HG02981 (cell line): Measurements from ENCODE around the gene TNP2.

ENCODE experiments used
- ATAC-seq: cut with Tn5 transposase; IDR thresholded peaks from one replicate; pipeline ENCODE4 v1.9.1; 2021; ENCODE audit warnings: mild to moderate bottlenecking, moderate library complexity; ENCODE audit not compliant: unreplicated experiment

TNP2 gene

GRCh38 chr16:11268921-11269375 is at the start of gene TNP2:
TSS of gene TNP2 (minus strand) at chr16:11269325. CDS start at chr16:11269262, 63 bp downstream.
- ATAC-seq = no peak

- no peak for ATAC-seq
Measured at GRCh38 chr16:11318817-11319216, 49.7 kb upstream of the TNP2 start.

DNA sequence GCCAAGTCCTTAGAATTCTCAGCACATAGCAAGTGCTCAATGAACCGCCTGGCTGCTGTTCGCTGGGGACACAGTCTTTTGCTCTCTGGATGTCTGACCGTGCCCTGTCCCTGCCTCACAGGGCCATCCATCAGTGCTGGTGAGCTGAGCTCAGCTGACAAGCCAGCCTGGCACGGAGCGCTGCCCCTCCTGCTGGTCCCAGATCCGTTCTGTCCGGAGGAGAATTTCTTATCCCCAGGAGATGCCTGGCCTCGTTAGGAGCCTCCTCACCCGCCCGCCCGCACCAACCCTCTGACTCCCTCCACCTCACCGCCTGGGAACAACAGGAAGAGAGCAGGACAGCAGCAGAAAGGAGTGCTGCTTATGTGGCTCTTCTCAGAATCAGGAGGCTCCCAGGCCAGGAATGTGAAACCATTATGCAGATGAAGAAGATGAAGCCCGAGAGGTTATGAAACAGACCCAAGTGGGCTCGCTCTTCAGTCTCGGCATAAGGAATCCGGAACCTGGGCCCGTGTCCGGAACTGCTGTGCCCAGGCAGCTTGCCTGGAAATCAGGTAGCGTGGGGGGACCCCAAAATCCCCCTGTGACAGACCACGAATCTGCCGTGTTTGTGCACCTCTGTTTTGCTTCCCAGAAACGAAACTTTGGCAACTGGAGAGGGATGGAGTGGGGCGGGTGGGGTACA is 47.3 kb upstream of the TNP2 start:
- ATAC-seq = no peak

DNA sequence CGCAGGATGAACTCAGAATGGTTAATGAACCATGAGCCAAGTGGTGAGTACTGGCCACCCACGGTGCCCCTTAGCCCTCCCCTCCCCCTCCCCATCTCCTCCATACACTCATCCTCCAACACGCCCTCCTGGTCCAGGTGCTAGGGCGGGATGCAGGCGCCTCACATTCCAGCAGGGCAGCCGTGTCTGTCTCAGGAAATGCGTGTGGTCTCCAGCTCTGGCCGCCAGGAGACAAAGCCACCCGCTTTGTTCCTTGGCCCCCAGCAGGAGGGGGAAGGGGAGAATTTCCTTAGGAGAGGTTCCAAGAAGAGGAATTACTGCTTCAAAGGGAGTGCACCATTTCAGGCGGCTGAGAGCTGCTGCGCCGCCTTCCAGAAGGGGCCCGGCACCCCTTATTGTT is 46.4 kb upstream of the TNP2 start:
- no peak for ATAC-seq

- ATAC-seq = no peak
Measured at GRCh38 chr16:11314309-11314894, 45.3 kb upstream of the TNP2 start.

DNA sequence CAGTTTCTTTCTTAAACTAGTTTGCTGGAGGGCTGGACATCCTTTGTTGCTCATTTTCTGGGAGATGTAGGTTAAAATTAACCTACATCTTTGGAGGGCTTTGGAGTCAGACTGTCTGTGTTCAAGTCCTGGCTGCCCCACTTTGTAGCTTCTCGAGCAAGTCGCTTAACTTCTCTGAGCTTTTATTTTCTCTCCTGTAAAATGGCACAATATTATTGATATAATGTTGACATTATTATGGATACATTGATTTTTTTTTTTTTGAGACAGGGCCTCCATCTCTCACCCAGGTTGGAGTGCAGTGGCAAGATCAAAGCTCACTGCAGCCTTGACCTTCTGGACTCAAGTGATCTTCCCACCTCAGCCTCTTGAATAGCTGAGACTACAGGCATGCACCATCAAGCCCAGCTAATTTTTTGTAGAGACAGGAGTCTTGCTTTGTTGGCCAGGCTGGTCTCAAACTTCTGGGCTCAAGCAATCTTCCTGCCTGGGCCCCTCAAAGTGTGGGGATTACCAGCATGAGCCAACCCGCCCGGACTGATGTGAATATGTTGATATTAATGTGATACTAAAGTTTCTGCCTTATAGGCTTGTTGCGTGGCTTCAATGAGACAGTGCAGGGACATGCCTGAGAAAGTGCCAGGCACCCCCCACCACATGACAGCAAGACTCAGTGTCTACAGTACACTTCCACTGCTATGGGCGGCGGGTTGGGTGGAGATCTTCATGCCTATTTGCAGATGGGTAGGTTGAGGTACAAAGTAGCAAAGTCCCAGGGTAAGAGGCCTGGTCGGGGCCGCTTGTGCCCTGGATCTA is 44.6 kb upstream of the TNP2 start:
- no peak for ATAC-seq

GRCh38 chr16:11312718-11313492 is 43.8 kb upstream of the TNP2 start:
- ATAC-seq = no peak

GRCh38 chr16:11310997-11311561 is 42.0 kb upstream of the TNP2 start:
- ATAC-seq = peak; percentile 41

DNA sequence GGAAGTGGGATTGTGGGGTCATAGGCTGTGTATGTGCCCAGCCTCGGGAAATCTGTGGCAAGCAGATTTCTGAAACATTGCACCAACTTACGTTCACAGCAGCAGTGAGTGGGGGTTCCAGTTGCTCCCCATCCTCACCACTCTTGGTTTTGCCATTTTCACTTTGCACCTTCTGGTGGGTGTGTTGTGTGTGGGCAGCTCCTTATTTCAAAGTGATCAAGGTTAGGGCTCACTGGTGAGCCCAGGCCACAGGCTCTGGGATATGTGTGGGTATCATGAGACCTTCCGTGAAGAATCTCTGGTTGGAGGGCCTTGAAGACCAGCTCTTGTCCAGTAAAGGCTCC is 41.5 kb upstream of the TNP2 start:
- no peak for ATAC-seq

DNA sequence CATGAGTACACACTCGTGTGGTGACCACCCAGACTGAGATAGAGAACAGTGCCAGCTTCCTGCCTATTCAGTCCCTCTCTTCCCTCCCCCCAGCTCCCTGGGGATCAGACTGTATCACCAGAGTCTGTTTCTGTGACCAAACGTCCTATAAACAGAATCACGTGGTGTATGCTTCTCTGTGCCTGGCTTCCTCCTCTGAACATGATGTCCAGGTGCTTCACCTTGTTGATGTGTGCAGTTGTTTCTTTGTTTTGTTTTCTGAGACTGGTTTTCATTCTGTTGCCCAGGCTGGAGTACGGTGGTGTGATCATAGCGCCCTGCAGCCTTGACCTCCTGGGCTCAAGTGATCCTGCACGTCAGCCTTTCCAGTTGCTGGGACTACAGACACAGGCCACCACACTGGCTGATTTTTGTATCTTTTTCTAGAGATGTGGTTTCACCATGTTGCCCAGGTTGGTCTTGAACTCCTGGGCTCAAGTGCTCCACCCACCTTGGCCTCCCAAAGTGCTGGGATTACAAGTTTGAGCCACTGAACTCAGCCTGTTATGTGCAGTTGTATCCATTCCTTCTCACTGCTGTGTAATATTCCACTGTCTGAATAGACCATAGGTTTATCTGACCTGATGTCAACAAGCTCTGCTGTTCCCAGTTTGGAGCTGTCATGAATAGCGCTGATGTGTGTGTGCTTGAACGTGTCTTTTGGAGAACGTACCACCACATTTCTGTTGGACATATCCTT is 40.9 kb upstream of the TNP2 start:
- ATAC-seq = peak; percentile 37

DNA sequence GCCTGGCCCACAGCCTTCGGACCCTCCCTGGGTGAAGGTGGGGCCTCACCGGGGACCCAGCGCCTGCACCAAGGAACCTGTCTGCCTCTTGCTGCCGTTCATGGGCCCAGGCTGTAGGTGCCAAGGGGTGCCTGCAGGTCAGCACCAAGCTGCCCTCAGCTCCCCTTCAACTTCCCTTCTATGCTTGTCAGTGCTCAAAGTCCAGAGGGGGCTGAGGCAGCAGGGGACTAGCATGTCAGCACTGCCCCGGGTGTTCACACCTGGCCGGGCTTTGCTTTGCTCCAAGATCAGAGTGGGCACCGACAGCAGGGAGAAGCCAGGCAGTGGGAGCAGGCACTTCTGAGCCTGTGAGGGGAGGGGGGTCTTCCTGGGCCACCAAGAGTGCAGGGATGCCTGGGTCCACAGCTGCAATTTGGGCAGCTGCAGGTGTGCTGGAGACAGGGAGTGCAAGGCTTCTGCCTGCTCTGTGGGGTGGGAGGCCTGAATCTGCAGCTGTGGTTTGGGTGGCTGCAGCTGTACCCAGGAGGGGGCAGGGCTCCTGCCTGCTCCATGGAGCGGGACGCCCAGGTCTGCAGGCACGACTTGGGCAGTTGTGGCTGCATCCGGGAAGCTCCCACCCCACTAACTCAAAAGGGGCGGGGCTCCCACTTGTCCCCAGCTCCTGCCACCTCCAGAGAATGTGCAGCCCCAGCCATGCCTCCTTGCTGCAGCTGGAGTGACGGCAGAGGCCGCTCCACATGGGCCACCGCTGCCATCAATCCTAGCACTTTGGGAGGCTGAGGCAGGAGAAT is 39.6 kb upstream of the TNP2 start:
- ATAC-seq = no peak

GRCh38 chr16:11307639-11308492 is 38.7 kb upstream of the TNP2 start:
- no peak for ATAC-seq

- no peak for ATAC-seq
Measured at GRCh38 chr16:11306997-11307638, 38.0 kb upstream of the TNP2 start.

DNA sequence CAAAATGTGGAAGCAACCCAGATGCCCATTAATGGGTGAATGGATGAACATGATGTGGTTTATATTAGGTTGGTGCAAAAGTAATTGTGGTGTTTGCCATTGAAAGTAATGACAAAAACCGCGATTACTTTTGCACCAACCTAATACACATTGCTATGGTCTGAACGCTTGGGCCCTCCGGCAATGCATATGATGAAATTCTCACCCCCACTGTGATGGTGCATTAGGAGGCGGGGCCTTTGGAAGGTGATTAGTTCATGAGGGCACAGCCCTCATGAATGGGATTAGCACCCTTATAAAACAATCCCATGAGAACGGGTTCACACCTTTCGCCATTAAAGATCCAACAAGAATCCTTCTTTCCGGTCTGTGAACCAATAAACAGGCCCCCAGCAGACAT is 37.3 kb upstream of the TNP2 start:
- ATAC-seq = no peak

DNA sequence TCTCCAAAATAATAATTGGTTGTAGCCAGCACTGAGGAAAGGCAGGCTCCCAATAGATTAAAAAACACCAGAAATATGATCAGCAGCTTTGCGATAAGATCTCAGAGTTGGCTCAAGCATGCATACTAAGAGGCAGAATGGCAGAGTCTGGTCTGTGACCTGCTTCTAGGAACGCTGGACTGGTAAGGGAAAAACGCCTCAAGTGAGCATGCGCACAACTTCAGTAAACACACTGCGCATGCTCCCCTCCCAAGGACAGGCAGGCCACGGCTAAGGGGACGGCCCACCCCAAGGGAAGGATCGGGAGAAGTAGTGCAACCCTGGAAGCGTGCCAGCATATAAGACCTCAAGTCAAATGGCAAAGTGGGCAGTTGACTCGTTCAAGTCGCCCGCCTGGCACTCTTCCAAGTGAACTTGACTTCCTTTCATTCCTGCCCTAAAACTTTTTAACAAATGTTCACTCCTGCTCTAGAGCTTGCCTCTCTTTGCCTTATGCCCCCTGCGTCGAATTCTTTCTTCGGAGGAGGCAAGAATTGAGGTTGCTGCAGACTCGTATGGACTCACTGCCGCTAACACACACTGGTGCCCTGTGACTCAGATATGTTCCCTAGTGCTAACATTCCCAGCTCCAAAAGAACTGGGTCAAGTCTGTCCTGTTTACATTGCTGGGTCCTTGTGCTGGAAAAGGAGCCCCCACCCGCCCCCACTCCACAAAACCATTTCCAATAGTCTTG is 34.4 kb upstream of the TNP2 start:
- no peak for ATAC-seq

DNA sequence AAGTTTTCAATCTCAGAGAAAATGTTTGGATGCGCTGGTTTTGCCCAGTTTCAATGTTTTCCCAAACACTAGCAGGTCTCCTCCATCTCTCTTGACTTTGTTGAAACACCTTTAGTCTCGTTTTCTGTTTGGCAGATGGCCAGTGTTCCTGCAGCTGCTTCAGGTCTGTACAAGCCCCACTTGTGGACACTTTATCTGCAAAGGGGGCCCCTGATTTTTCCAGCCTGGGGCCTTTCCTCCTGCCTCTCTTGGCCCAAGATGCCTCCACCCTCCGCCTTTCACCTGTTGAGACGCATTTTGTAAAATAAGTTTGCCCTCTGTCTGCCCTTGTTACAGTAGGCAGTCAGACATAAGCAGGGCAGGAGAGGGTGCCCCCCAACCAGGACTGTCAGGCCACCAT is 33.9 kb upstream of the TNP2 start:
- ATAC-seq = no peak
